Right renal pelvis (tissue), 4 donors: ENCODE results near the gene AFAP1L2. TPM values are rescaled to one million over a fixed set of nuclear protein-coding genes. Genes with fewer than 3 reads are reported as not detected.

Experiments
- DNase-seq, 4 donors: peaks; one replicate each; pipeline ENCODE4 v3.0.0-alpha.2; 2013; ENCODE audit warnings: low read depth in 4 of 4, low spot score in 3 of 4, missing footprints in 1 of 4
- polyA plus RNA-seq, 4 donors: library from polyadenylated mRNA; unstranded; fragments of 120-200 nt; gene quantifications; one replicate each; pipeline ENCODE4 v1.2.1, GENCODE V29; 2013; ENCODE audit not compliant: insufficient read length in 4 of 4

AFAP1L2 gene, protein sequence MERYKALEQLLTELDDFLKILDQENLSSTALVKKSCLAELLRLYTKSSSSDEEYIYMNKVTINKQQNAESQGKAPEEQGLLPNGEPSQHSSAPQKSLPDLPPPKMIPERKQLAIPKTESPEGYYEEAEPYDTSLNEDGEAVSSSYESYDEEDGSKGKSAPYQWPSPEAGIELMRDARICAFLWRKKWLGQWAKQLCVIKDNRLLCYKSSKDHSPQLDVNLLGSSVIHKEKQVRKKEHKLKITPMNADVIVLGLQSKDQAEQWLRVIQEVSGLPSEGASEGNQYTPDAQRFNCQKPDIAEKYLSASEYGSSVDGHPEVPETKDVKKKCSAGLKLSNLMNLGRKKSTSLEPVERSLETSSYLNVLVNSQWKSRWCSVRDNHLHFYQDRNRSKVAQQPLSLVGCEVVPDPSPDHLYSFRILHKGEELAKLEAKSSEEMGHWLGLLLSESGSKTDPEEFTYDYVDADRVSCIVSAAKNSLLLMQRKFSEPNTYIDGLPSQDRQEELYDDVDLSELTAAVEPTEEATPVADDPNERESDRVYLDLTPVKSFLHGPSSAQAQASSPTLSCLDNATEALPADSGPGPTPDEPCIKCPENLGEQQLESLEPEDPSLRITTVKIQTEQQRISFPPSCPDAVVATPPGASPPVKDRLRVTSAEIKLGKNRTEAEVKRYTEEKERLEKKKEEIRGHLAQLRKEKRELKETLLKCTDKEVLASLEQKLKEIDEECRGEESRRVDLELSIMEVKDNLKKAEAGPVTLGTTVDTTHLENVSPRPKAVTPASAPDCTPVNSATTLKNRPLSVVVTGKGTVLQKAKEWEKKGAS
- 10 to 100 TPM; 41.6 to 56.2 (median 45.3) TPM for polyA plus RNA-seq

DNA sequence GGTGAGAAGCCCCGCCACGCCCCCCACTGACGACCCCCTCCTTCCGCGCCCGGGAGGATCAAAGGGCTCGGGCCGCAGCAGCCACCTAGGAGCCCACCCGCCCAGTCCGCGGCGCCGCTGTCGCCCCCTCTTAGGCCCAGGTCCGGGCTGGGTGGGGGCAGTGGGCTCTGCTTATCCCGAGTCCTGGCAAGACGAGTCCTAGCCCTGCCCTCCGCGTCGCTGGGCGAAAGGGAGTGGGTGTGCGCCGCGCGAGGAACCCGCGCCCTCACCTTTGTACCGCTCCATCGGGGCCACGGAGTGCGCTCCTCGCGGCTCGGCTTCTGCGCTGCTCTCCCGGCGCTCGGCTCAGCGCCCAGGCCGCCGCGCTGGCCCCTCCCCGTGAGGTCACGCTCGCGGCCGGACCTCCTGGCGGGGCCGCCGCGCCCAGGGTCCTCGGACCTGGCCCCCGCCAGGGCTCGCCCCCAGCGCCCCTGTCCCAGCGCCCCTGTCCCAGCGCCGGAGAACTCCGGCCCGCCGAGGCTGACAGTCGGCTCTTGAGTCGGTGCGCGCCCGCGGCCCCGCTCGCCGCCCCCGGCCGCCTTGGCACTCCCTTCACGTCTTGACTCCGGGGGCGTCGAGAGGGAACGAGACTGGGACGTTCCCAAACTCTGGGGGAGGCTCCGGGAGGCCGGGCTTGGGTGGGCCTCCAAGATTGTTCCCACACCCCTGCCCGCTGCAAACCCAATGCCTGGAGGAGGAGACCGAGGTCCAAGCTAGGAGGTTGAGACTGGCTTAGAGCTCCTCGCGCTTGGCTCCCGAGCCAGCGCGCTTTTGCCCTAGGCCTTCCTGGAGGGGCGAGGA lies at the start of gene AFAP1L2:
AFAP1L2 (minus strand) TSS at position 332 of the 840 bp plus-strand sequence; CDS start at position 285, 47 bp downstream.
- DNase-seq, result no peak

GRCh38 chr10:114453576-114453975 lies 49.3 kb upstream of the AFAP1L2 start:
- DNase-seq, result no peak

- DNase-seq, result no peak
Observed at GRCh38 chr10:114448897-114449296, 44.6 kb upstream of the AFAP1L2 start.

- DNase-seq, result no peak
Observed at GRCh38 chr10:114445332-114445731, 41.0 kb upstream of the AFAP1L2 start.

- no peak for DNase-seq
Observed at GRCh38 chr10:114444819-114445218, 40.5 kb upstream of the AFAP1L2 start.

DNA sequence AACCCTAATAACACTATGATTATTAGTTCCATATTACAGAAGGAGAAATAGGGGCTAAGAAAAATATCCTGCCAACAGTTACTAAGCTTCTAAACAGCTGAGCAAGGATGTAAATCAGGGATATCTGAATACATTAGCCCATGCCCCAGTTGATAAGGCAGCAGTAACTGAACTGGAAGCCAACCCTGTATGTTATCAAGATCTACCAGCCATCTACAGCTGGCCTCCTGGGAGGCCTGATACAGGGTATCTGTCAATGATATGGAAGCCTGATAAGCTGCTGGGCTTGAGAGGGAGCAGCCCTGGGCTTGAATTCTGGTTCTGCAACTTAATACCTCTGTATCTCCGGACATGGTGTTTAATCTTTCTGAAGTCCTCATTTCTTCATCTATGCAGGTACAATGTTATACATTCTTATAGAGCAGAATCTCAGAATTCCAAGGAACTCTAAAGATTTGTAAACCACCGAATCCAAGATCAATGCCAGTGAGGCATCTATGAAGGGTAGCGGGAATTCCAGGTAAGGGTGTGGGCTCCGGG lies 37.9 kb upstream of the AFAP1L2 start:
- DNase-seq, result no peak

GRCh38 chr10:114441107-114441506 lies 36.8 kb upstream of the AFAP1L2 start:
- DNase-seq, result no peak

DNA sequence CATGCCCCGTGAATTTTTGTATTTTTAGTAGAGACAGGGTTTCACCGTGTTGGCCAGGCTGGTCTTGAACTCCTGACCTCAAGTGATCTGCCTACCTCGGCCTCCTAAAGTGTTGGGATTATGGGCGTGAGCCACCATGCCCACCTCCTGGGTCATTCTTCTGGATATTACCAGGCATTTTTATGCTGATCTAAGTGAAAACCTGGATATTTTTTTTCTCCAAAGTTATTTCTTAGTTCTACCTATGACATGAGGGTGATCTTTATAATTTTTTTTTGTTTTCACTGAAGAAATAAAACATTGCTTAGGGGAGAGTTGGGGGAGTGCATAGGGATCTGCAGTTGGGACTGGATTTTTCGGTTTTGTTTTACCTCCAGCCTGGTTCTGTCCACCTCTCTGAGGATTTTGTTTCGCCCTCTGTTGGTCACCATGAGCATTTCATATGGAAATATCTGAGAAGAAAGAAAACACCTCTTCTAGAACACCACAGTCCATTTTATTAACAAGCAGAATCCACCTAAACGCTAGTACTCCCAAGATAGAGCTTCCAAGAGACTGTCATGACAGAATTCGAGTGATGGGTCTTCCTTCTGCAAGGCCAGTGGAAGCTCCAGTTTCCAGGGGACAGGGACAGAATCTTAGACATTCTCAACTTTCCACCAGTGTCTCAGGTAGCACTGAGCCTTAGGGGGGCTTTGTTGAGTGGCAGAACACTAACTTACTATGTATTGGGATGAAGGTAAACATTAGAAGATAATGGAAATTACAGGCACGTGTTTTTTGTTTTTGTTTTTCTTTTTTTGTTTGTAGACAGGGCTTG lies 33.4 kb upstream of the AFAP1L2 start:
- DNase-seq, result no peak

DNA sequence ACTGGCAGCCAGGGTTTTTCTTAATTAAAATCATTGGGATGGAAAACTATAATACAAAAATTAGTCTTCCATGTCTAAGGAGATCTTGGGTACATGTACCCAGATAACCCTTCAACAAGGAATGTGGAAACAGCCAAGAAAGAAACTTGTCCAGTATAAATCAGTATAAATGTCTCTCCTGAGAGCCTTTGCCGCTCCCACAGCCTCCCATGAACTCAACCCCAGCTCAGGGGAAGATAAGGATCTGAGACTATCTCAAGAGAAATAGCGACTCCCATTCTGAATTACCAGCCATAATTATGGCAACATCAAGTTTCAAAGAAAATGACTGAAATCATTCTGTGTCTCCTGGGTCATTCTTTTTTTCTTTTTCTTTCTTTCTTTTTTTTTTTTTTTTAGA lies 32.6 kb upstream of the AFAP1L2 start:
- DNase-seq, result no peak

DNA sequence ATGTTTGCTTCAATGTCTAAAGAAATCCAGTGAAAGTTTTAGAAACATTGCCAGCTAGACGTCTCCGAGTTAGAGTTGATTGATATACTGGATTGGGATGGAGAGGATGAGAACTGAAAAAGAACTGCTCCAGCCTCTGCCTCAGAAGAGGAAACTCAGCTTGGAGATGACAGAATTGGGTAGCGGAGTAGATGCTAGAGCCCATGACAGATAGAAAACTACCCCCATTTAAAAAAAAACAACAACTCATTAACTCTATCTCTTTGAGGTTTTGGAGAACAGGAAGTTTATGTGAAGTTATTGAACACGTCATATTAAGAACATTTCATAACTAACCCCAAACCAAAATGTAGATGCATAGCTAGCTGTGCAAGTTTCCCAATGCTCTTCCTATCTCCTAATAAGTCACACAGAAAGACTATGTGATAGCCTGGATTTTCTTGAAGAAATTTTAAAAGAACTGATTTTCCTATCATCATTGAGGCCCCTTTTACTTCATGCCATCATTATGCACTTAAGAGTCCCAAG lies 28.3 kb upstream of the AFAP1L2 start:
- DNase-seq, result no peak

GRCh38 chr10:114431414-114432135 lies 27.3 kb upstream of the AFAP1L2 start:
- no peak for DNase-seq

DNA sequence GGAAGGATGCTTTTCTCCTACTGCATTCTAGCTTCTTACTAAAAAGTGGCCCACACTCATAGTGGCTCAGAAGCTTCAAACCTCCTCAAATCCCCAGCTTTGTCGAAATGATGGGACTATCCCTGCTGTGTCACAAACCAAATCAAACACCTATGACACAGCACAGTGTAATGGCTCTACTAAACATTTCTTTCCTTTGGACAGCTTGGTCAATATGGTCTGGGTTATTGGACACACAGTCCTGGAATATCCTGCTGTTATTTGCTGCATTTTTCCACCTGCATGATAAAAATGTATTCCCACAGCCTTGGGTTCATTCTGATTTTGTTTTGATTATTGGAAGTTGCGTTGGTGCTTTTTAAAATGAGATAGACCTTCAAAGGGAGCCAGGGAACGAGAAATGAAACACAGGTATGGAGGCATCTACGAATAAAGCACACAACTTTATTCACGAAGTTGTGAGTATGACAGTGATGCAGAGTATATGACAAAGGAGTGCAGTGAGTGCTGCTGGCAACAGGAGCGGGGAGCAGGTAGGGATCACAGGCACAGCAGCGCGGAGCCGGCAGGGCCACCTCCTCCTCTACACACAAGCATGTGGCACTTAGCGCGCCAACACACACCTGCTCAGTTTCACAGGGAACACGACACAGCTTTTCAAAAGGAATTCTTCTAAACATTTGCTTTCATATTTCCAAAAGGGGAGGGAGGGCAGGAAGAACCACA lies 26.5 kb upstream of the AFAP1L2 start:
- DNase-seq, result no peak

DNA sequence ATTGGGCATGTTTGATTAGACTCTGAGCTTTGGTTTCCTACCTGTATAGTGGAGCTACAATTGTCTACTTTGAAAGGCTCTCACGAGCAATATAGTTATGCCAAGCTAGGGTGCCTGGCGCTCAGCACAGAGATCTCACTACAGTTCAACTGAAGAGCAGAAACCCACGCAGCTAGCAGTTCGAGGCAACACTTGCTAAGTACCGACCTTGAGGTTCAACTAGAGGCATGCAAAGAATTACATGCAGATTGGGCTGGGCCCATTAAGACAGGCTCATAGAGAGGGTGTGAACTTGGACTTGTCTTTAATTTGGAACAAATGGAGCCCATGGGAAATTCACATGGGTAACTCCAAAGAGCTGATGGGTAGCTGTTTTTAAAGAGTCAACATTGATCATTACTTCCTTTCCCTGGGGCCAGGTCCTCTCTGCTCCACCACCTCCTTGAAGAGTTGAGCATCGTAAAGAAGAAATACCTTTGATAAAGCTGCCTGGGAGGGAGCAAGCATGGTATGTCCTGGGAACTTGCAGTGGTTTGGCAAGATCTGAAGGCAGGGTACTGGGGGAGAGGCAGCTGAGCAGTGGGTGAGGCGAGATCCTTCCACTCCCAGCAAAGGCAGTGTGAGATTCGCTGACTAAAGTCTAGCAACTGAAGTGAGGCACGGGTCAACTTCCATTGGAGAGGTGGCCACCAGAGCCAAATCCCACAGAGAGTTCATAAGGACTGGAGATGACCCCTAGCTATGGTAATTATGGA lies 25.5 kb upstream of the AFAP1L2 start:
- no peak for DNase-seq

- DNase-seq, result no peak
Observed at GRCh38 chr10:114427124-114427852, 23.0 kb upstream of the AFAP1L2 start.

DNA sequence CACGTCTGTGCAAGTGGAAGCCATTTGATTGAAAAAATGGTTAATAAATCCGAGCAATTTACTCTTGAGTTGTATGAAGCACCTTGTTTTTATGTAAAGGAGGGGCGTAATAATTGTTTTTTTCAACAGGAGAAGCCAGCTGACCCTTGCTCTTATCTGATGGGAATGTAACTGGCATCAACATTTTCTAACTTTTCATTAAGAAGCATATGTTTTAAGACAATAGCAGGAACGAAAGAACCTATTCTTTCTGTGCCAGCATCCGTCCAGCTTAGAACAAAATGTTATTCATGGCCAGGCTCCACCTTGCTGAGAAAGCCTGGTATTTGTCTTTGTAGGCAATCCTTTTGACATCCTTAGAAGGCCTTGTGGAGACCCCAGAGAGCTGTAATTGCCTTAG lies 22.2 kb upstream of the AFAP1L2 start:
- DNase-seq, result no peak

DNA sequence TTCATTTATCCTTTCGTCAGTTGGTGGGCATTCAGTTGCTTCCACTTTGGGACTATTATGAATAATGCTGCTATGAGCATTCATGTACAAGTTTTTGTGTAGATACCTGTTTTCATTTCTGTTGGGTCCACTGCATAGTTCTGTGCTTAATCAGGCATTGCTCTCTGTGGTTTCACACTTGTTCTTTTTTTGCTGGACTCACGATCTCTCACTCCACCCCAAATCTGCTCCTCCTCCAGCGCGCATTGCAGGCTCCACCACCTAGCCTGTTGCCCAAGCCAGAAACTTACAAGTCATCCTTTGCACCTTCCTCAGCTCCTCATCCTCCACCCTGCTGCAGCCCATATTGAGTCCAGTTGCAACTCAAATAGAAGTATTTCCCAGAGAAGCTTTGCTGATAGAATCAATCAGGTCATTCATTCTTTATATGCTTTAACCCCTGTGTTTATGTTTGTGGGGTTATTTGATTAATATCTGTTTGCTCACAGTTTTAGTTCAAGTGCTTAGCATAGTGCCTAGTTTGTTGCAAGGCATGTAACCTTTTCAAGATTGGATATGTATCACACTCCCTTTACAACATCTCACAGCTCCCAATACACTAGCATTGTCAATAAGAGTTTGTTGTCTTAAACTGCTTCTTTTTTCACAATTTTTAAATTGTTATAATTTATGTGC lies 16.6 kb upstream of the AFAP1L2 start:
- no peak for DNase-seq
